ENCODE measurements around the gene SETBP1.

GRCh38 chr18:44987371-44987770, 306.7 kb downstream of the SETBP1 start:
- TF ChIP-seq REST (tag by site-specific recombination; IDR thresholded peaks at IDR 0.05) (no peak), SP2 (tag by site-specific recombination; IDR thresholded peaks at IDR 0.05) (no peak), ZBTB48 (tag by site-specific recombination; IDR thresholded peaks at IDR 0.05) (no peak), CTCF (tag by site-specific recombination; IDR thresholded peaks at IDR 0.05) (no peak), ZNF121 (tag by site-specific recombination; IDR thresholded peaks at IDR 0.05) (no peak), ATF2 (tag by site-specific recombination; IDR thresholded peaks at IDR 0.05; ENCODE audit: low read depth) (no peak), BCL11A (tag by site-specific recombination; IDR thresholded peaks at IDR 0.05; ENCODE audit: low read depth) (no peak), ZNF677 (tag by site-specific recombination; IDR thresholded peaks at IDR 0.05) (no peak), PBX3 (CRISPR knock-in tag; IDR thresholded peaks at IDR 0.05) (no peak), ZNF660 (tag by site-specific recombination; IDR thresholded peaks at IDR 0.05) (no peak), ZNF24 (tag by site-specific recombination; IDR thresholded peaks at IDR 0.05) (no peak)
